IMR-90 (cell line): ENCODE results near the gene TSC22D4. TPM values are rescaled to one million over a fixed set of nuclear protein-coding genes. Genes with fewer than 3 reads are reported as not detected.

Experiments
- ATAC-seq: fragments of 200-7000 bp; cut with Tn5 transposase; 2 replicates; pipeline ENCODE4 v1.9.1; 2020; ENCODE audit warnings: low read depth, mild to moderate bottlenecking, moderate library complexity
- BruUV-seq: library from RNA; stranded (reverse); fragments of 400-500 nt; replicated peaks from 2 replicates; lab custom pipeline; 2021; lab: Mats Ljungman, UMichigan
- CTCF ChIA-PET: fragments of 300-600 bp; formaldehyde crosslinking; extraction: SDS; loops from one replicate; lab custom pipeline; 2021; ENCODE audit warnings: antibody characterized with exemption; lab: Yijun Ruan, JAX
- POLR2A ChIA-PET: fragments of 300-600 bp; sonication (Branson Sonifier 250); formaldehyde crosslinking; loops from one replicate; lab custom pipeline; 2022; ENCODE audit warnings: antibody characterized with exemption; ENCODE audit not compliant: unreplicated experiment; lab: Charles Lee
- DNase-seq: peaks from one replicate; pipeline ENCODE4 v3.0.0; 2013
- H2AFZ ChIP-seq: replicated peaks from 2 replicates; pipeline ENCODE3; 2013; ENCODE audit warnings: low read length, mild to moderate bottlenecking; ENCODE audit not compliant: poor library complexity
- H2AK5ac ChIP-seq: 2 replicates; pipeline ENCODE4 v1.6.1; 2013; ENCODE audit warnings: low read depth, low read length, inconsistent platforms
- H2AK9ac ChIP-seq: replicated peaks from 2 replicates; pipeline ENCODE3; 2013; ENCODE audit warnings: mild to moderate bottlenecking, low read depth, low read length, moderate library complexity; ENCODE audit not compliant: poor library complexity
- H2BK120ac ChIP-seq: 2 replicates; pipeline ENCODE4 v1.6.1; 2013; ENCODE audit warnings: low read depth, low read length, inconsistent platforms
- H2BK15ac ChIP-seq: 3 replicates; pipeline ENCODE4 v1.6.1; 2013; ENCODE audit warnings: low read depth, low read length, inconsistent platforms
- H2BK20ac ChIP-seq: 2 replicates; pipeline ENCODE4 v1.6.1; 2013; ENCODE audit warnings: low read depth, mild to moderate bottlenecking, inconsistent platforms, low read length, moderate library complexity
- H2BK5ac ChIP-seq: 2 replicates; pipeline ENCODE4 v1.6.1; 2013; ENCODE audit warnings: mild to moderate bottlenecking, low read depth, low read length, inconsistent platforms; ENCODE audit not compliant: poor library complexity, severe bottlenecking
- H3K14ac ChIP-seq: replicated peaks from 2 replicates; pipeline ENCODE4 v1.6.1; 2013; ENCODE audit warnings: low read depth, low read length, inconsistent platforms
- H3K18ac ChIP-seq: 2 replicates; pipeline ENCODE4 v1.6.1; 2013; ENCODE audit warnings: low read depth, low read length, control low read depth
- H3K23ac ChIP-seq: 2 replicates; pipeline ENCODE4 v1.6.1; 2013; ENCODE audit warnings: low read depth, low read length, inconsistent platforms
- H3K27ac ChIP-seq: 2 replicates; pipeline ENCODE4 v1.5.1; 2013; ENCODE audit warnings: mild to moderate bottlenecking, control low read depth, low read length; ENCODE audit not compliant: insufficient read depth
- H3K27me3 ChIP-seq: 2 replicates; pipeline ENCODE4 v1.6.1; 2013; ENCODE audit warnings: low read length; ENCODE audit not compliant: control insufficient read depth, insufficient read depth
- H3K36me3 ChIP-seq: 2 replicates; pipeline ENCODE4 v1.6.1; 2013; ENCODE audit warnings: low read length, mixed read lengths; ENCODE audit not compliant: control insufficient read depth, insufficient read depth
- H3K4ac ChIP-seq: 2 replicates; pipeline ENCODE4 v1.6.1; 2013; ENCODE audit warnings: low read depth, low read length, inconsistent platforms
- H3K4me1 ChIP-seq: 2 replicates; pipeline ENCODE4 v1.6.1; 2013; ENCODE audit warnings: low read length, mixed read lengths; ENCODE audit not compliant: control insufficient read depth, insufficient read depth
- H3K4me2 ChIP-seq: 2 replicates; pipeline ENCODE4 v1.6.1; 2013; ENCODE audit warnings: low read depth, mild to moderate bottlenecking, control low read depth, low read length, moderate library complexity
- H3K4me3 ChIP-seq: 2 replicates; pipeline ENCODE4 v1.5.1; 2013; ENCODE audit warnings: low read depth, mild to moderate bottlenecking, control low read depth, low read length, moderate library complexity; ENCODE audit not compliant: insufficient read depth
- H3K56ac ChIP-seq: 2 replicates; pipeline ENCODE4 v1.6.1; 2013; ENCODE audit warnings: low read length, inconsistent platforms; ENCODE audit not compliant: insufficient read depth; ENCODE audit errors: extremely low read depth
- H3K79me1 ChIP-seq, 2 experiments: 2 replicates each; pipeline ENCODE4 v1.6.1; 2013; ENCODE audit warnings: low read length in 2 of 2, inconsistent platforms in 1 of 2, low read depth in 1 of 2
- H3K9ac ChIP-seq: 2 replicates; pipeline ENCODE4 v1.6.1; 2013; ENCODE audit warnings: low read depth, low read length, control low read depth
- H3K9me1 ChIP-seq: 2 replicates; pipeline ENCODE4 v1.6.1; 2013; ENCODE audit warnings: low read length, inconsistent platforms; ENCODE audit not compliant: insufficient read depth
- H3K9me3 ChIP-seq: 2 replicates; pipeline ENCODE4 v1.6.1; 2013; ENCODE audit warnings: low read length; ENCODE audit not compliant: control insufficient read depth, insufficient read depth
- H4K20me1 ChIP-seq: 2 replicates; pipeline ENCODE4 v1.6.1; 2013; ENCODE audit warnings: low read length, inconsistent platforms; ENCODE audit not compliant: insufficient read depth
- H4K5ac ChIP-seq: 2 replicates; pipeline ENCODE4 v1.6.1; 2013; ENCODE audit warnings: mild to moderate bottlenecking, low read depth, low read length, control low read depth
- H4K8ac ChIP-seq, 2 experiments: 2 replicates each; pipeline ENCODE4 v1.6.1; 2013; ENCODE audit warnings: low read depth in 2 of 2, low read length in 2 of 2, control low read depth in 1 of 2, inconsistent platforms in 1 of 2
- H4K91ac ChIP-seq: 2 replicates; pipeline ENCODE4 v1.6.1; 2013; ENCODE audit warnings: low read depth, low read length, inconsistent platforms; ENCODE audit not compliant: insufficient read depth
- BHLHE40 ChIP-seq: fragments of 150-350 bp; IDR thresholded peaks from 2 replicates; pipeline ENCODE4 v1.6.1; 2016; ENCODE audit warnings: mild to moderate bottlenecking, low read depth, low read length
- CHD1 ChIP-seq: IDR thresholded peaks from 2 replicates; pipeline ENCODE4 v1.6.1; 2012; ENCODE audit warnings: low read depth, low read length, improper control_type of control experiment
- CTCF ChIP-seq: conservative IDR thresholded peaks from 2 replicates; pipeline ENCODE4 v1.5.1; 2012; ENCODE audit warnings: mild to moderate bottlenecking, low read depth, low read length, improper control_type of control experiment
- ELK1 ChIP-seq: fragments of 150-350 bp; IDR thresholded peaks from 2 replicates; pipeline ENCODE4 v1.6.1; 2016; ENCODE audit warnings: low read depth, mild to moderate bottlenecking, low read length, moderate library complexity, borderline replicate concordance
- FOS ChIP-seq: fragments of 150-350 bp; IDR thresholded peaks from 2 replicates; pipeline ENCODE4 v1.6.1; 2016; ENCODE audit warnings: low read depth, low read length
- MAFK ChIP-seq: IDR thresholded peaks from 2 replicates; pipeline ENCODE4 v1.6.1; 2012; ENCODE audit warnings: low read depth, low read length, improper control_type of control experiment
- MAZ ChIP-seq: IDR thresholded peaks from 2 replicates; pipeline ENCODE4 v1.6.1; 2012; ENCODE audit warnings: low read depth, mild to moderate bottlenecking, low read length, improper control_type of control experiment, moderate library complexity, borderline replicate concordance
- NFE2L2 ChIP-seq: fragments of 150-350 bp; IDR thresholded peaks from 2 replicates; pipeline ENCODE4 v1.6.1; 2016; ENCODE audit warnings: low read depth, mild to moderate bottlenecking, low read length
- POLR2A ChIP-seq: IDR thresholded peaks from 2 replicates; pipeline ENCODE4 v1.6.1; 2012; ENCODE audit warnings: mild to moderate bottlenecking, low read depth, low read length
- RAD21 ChIP-seq: IDR thresholded peaks from 2 replicates; pipeline ENCODE4 v1.6.1; 2012; ENCODE audit warnings: low read length, improper control_type of control experiment
- RCOR1 ChIP-seq: IDR thresholded peaks from 2 replicates; pipeline ENCODE4 v1.6.1; 2012; ENCODE audit warnings: mild to moderate bottlenecking, low read length, improper control_type of control experiment; ENCODE audit not compliant: insufficient replicate concordance
- RFX5 ChIP-seq: IDR thresholded peaks from 2 replicates; pipeline ENCODE4 v1.8.0; 2012; ENCODE audit warnings: low read depth, mild to moderate bottlenecking, low read length, moderate library complexity
- SMC3 ChIP-seq: fragments of 150-350 bp; IDR thresholded peaks from 2 replicates; pipeline ENCODE4 v1.6.1; 2016; ENCODE audit warnings: low read depth, mild to moderate bottlenecking, antibody characterized with exemption, low read length, moderate library complexity
- WGBS, 2 experiments: methylation state at CpG; one replicate each; pipeline versions ENCODE4 v1.1.5 to v1.1.7; 2013; ENCODE audit warnings: missing lambda C conversion rate in 2 of 2; ENCODE audit not compliant: insufficient read length in 1 of 2; ENCODE audit errors: extremely low coverage in 2 of 2; 5-methylcytosine and 5-hydroxymethylcytosine counted together
- dilution Hi-C: fragments of 300-500 bp; cut with HindIII; formaldehyde crosslinking; loops from one replicate; pipeline ENCODE4 v1.14.3; 2018; ENCODE audit warnings: low sequenced_read_pairs; ENCODE audit not compliant: unreplicated experiment
- in situ Hi-C: fragments of 300-500 bp; cut with MboI; formaldehyde crosslinking; loops from 3 replicates; pipeline ENCODE4 v1.14.3; 2019; ENCODE audit warnings: low sequenced_read_pairs, inconsistent platforms, mixed read lengths
- intact Hi-C: fragments of 100-400 bp; cut with micrococcal nuclease; formaldehyde crosslinking; loops from 2 replicates; pipeline ENCODE4 v1.10.0; 2022
- polyA plus RNA-seq, 3 experiments: library from polyadenylated mRNA; depleted of rRNA; stranded (reverse); fragments of >200 nt; gene quantifications; 2 replicates each; pipeline ENCODE4 v1.2.3, GENCODE V29; 2012; ENCODE audit warnings: low replicate concordance in 1 of 3
- total RNA-seq: library from RNA; depleted of rRNA; stranded (reverse); fragments of >200 nt; gene quantifications from 2 replicates; pipeline ENCODE4 v1.2.3, GENCODE V29; 2012
- TF ChIP-seq, protein P1 (sequence below): fragments of 150-350 bp; IDR thresholded peaks from 2 replicates; pipeline ENCODE4 v1.6.1; 2017; ENCODE audit warnings: mild to moderate bottlenecking, antibody characterized with exemption, low read length, low read depth

Gene TSC22D4
- total and polyA plus RNA-seq, 2 of the 4 experiments (the other 2 are of a cell fraction) = 9.3 to 29.9 TPM

DNA sequence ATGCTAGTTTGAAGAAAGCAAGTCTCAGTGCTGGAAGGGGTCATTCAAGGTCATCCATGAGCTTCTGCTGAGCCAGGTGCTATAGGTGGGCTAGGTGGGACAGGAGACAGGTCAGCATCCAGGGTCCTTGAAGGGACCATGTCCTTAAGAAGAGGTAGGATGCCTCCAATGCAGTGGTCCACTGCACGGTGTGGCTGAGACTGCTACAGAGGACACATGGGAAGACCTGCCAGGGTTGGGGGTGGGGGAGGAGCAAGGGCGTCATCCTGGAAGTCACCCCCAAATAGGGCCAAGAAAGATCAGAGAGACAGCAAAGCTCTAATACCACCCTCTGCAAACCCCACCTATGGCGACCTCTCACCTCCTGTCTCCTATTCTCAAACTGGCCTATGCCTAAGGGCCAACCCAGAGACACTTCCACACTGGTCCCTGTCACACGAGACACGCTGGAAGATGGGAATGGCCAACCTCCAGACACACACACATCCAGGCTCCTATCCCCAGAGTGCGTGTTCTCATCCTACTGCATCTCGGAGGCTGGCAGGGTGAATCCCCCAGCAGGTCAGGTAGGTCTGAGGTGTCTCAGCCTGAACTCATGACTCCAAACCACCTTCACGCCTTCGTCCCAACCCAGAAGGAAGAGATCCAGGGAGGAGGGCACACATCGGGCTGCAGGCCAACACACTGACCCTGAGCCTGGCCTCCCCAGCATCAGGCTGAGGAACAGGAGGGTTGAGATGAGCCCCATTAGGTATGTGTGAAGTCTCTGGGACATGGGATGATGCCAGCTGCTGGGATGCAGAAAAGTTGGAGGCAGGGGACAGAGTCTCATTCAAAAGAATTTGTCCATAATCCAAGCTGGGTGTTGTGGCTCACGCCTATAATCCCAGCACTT lies 37.1 kb downstream of the TSC22D4 start:
- no TSS peak for BruUV-seq
- no peak overlapping the region for H3K4me2 ChIP-seq
- H3K79me1 ChIP-seq = peaks cover 0 to 10% of the 10 kb centered on the region in 2 experiments; a peak in 2 of 4 replicates
- ATAC-seq (no peak), DNase-seq (no peak)
- H3K23ac ChIP-seq = peak overlapping the region; percentile 38; the same call in 1 of the 2 replicates
- peak overlapping the region; percentile 63 for H2AFZ ChIP-seq
- no peak overlapping the region for H3K9ac ChIP-seq
- H3K9me3 ChIP-seq = no peaks in the 10 kb centered on the region
- ChIA-PET POLR2A (no interaction called here), CTCF (no interaction called here)
- H2BK20ac ChIP-seq = peak overlapping the region; percentile 83
- peak overlapping the region in 1 of 2 experiments; percentile 16; a peak in 1 of 4 replicates for H4K8ac ChIP-seq
- peak overlapping the region; percentile 50 for H4K91ac ChIP-seq
- peaks cover 30% of the 10 kb centered on the region for H3K9me1 ChIP-seq
- peak overlapping the region; percentile 9 for H2AK9ac ChIP-seq
- peak overlapping the region; percentile 43 for H2BK5ac ChIP-seq
- peak overlapping the region; percentile 76; the same call in 1 of the 3 replicates for H2BK15ac ChIP-seq
- peak overlapping the region; percentile 54 for H2BK120ac ChIP-seq
- intact Hi-C loops (no loop called here), dilution Hi-C loops (no loop called here), in situ Hi-C loops (loop anchor here (25.0 kb wide), 1 partner anchor 670 kb away; no protein-coding TSS in a partner anchor)
- H4K20me1 ChIP-seq = no peaks in the 10 kb centered on the region
- peaks cover 27% of the 10 kb centered on the region for H3K4me1 ChIP-seq
- H3K18ac ChIP-seq = no peak overlapping the region
- peak overlapping the region; percentile 93 for H2AK5ac ChIP-seq
- no peaks in the 10 kb centered on the region for H3K36me3 ChIP-seq
- H3K56ac ChIP-seq = no peak overlapping the region
- peak overlapping the region; percentile 41; the same call in 1 of the 2 replicates for H3K27ac ChIP-seq
- no peak overlapping the region for H4K5ac ChIP-seq
- H3K14ac ChIP-seq = no peak overlapping the region
- no peak overlapping the region for H3K4me3 ChIP-seq
- no peaks in the 10 kb centered on the region for H3K27me3 ChIP-seq
- 100% methylated on average over 3 of the region's 11 CpGs; no CpG with 5 or more reads in 1 of the 2 experiments for WGBS, 2 experiments
- peak overlapping the region; percentile 80 for H3K4ac ChIP-seq
- TF ChIP-seq RCOR1 = no peak
- TF ChIP-seq CTCF = no peak
- no peak for TF ChIP-seq ELK1
- TF ChIP-seq CHD1 = no peak
- TF ChIP-seq FOS = no peak
- no peak for TF ChIP-seq MAFK
- no peak for TF ChIP-seq NFE2L2
- TF ChIP-seq MAZ = no peak
- no peak for TF ChIP-seq POLR2A
- TF ChIP-seq SMC3 = no peak
- no peak for TF ChIP-seq RAD21
- TF ChIP-seq BHLHE40 = no peak
- TF ChIP-seq, protein P1, sequence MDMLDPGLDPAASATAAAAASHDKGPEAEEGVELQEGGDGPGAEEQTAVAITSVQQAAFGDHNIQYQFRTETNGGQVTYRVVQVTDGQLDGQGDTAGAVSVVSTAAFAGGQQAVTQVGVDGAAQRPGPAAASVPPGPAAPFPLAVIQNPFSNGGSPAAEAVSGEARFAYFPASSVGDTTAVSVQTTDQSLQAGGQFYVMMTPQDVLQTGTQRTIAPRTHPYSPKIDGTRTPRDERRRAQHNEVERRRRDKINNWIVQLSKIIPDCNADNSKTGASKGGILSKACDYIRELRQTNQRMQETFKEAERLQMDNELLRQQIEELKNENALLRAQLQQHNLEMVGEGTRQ = no peak
- TF ChIP-seq RFX5 = no peak
